NCI-H526 treated with DMSO at 0.1 percent for 48 hours (cell line): ENCODE data around the gene OSBPL10.
"Not testable (repeated sequence)": the region's sequence is repeated elsewhere in the genome, so short reads cannot be mapped to it uniquely, and the experiment has no call there.

Experiments
- DNase-seq: peaks from one replicate; lab custom pipeline; 2025; lab: John Stamatoyannopoulos, UW

Gene OSBPL10

DNA sequence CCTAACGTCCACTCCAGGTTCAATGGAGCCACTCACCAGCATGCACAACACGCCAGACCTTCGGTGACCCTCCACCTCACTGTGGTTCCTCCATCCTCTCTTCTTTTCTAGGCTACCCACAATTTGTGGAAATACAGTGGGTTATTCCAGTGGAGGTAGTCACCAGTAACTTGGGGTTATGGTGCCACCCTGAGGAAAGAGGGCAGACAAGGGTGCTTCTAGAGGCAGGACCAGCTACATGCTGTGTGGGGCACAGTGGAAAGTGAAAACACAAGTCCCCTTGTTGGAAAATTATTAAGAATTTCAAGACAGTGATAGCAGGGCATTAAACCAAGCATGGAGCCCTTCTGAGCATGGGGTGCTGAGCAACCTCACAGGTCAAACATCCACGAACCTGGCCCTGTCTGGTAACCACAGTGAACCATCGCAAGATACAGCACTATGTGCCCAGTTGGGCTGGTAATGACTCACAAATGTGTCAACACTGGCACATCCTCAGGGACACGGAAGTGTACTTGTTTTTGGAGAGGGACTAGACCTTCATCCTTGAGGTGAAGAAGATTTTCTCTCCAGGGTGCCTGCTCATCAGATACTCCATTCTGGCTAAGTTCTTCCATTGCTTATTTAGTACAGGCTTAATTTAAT is 281.6 kb downstream of the OSBPL10 start:
- DNase-seq = no peak

- no peak for DNase-seq
Measured at GRCh38 chr3:31696815-31697548, 284.1 kb downstream of the OSBPL10 start.

- DNase-seq = no peak
Measured at GRCh38 chr3:31696009-31696297, 285.1 kb downstream of the OSBPL10 start.

GRCh38 chr3:31695280-31696008 is 285.6 kb downstream of the OSBPL10 start:
- no peak for DNase-seq

- DNase-seq = no peak
Measured at GRCh38 chr3:31693346-31693745, 287.7 kb downstream of the OSBPL10 start.

DNA sequence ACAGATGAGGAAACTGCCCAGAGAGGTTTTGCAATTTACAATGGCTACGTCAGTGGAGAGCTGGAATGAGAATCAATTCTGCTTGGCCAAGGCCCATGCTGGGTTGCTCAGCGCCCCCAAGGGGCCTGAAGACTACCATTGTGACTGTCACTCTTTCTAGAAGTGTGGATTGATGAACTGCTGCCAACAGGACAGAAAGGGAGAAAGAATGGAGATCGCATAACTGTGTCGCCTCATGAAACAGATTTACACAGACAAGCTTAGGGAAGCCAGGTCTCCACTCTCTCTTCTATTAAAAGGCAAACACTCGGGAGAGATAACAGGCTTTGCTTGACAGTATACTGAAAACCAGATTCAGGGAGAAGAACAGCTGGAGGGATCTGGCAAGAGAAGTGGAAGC is 288.3 kb downstream of the OSBPL10 start:
- no peak for DNase-seq

GRCh38 chr3:31690771-31691170 is 290.3 kb downstream of the OSBPL10 start:
- no peak for DNase-seq

GRCh38 chr3:31689523-31689922 is 291.5 kb downstream of the OSBPL10 start:
- DNase-seq = not testable (repeated sequence)

DNA sequence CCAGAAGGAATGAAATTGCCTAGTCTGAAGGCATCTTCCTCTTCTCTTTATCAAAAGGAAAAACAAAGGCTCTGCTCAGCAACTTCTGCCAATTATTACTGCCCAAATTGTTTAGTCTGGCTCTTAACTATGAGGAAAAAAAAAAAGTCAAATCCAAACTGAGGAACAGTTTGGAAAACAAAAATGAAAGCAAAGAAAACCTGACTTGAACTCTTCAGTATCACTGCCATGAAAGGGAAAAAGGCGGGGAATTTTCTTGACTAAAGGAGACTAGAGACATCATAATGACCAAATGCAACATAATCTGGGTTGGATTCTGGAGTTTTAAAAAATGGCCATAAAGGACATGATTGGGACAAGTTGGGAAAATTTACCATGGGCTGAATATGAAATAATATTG is 292.1 kb downstream of the OSBPL10 start:
- DNase-seq = no peak

DNA sequence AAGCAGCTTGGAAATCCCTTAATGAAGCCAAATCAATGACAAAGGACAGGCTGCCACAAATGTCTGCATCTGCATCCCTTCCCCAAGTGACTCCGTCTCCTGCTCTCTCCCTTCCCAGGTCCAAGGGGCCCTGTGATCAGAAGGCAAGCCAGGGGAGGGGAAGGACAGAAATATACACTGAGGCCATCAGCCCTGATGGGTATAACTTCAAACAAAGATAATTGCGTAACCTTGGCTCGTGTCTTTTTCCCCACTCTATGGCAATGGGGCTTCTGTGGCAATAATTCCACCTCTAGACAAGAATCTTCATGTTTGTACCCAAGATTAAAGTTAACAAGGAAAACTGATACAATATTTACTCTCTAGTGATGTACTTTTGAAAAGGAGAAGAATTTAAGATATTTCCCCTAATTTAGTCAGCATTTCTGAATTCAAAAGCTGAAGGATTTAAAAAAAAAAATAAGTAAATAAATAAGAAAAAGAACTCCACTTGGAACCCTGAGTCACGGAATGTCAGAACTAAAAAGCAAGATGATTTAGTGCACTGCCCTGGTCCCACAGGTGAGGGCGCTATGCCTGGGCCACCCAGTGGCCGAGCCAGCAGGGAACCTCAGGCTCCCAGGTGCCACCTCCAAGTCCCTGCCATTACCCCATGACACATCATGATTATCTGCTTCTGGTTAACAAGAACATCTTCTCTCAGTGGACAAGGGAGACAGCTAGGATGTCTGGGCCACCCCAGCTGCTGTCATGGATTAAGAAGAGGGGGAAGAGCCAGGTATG is 293.9 kb downstream of the OSBPL10 start:
- DNase-seq = no peak

GRCh38 chr3:31680072-31680870 is 300.8 kb downstream of the OSBPL10 start:
- no peak for DNase-seq

DNA sequence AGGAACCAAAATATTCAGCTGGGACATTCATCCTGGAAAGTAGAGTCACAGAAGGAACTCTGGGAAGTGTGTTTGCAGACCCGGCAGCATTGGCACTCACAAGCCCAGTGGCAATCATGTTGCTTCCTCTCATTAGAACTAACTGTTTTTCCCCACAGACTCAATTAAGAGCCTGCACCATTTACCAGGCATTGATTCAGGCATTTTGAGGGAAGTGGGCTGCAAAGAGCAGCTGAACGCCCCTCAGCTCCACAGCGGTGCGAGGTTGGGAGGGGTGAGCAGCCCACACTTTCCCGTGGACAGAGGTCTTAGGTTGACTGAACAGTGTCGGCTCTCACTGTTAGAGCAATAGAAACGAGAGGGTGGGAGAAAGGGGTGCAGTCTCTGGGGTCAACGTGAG is 304.5 kb downstream of the OSBPL10 start:
- no peak for DNase-seq

- no peak for DNase-seq
Measured at GRCh38 chr3:31673950-31674349, 307.1 kb downstream of the OSBPL10 start.

GRCh38 chr3:31671976-31672375 is 309.1 kb downstream of the OSBPL10 start:
- no peak for DNase-seq

DNA sequence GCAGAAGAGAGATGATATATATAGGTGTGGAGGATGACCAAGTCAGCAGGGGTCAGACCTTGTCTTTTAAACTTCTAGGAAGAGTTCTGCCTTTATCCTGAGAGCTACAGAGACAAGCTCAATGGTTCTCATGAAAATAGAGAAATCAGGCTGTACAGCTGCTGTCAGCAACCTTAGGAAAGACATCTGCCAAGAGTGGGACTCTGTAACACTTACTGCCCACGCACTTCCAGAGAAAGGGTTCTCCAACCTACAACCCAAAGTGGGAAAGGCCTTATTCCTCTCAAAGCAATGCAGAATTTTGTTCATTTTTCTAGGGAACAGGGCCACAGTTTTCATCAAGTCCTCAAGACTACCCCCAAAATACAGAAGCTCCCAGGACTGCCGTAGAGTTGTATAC is 309.6 kb downstream of the OSBPL10 start:
- DNase-seq = no peak

DNA sequence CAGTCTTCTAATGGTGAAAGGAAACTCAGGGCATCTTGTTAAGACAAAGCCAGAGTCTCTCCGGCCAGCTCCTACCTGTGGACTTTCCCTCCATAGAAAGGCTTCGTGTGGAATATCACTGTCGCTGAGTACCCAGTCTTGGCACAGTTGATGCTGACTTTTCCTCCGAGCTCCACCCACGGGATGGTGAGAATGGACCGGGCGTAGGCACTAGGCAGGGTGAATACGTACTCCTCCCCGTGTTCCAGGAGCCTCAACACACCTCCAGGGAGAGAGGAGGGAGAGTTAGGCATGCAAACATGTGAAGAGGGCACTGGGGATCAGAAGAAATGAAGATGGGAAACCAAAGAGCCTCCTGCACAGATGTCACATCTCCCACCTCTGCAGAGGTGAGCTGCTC is 310.3 kb downstream of the OSBPL10 start:
- no peak for DNase-seq

GRCh38 chr3:31670136-31670535 is 310.9 kb downstream of the OSBPL10 start:
- DNase-seq = no peak

GRCh38 chr3:31668242-31668641 is 312.8 kb downstream of the OSBPL10 start:
- DNase-seq = no peak

DNA sequence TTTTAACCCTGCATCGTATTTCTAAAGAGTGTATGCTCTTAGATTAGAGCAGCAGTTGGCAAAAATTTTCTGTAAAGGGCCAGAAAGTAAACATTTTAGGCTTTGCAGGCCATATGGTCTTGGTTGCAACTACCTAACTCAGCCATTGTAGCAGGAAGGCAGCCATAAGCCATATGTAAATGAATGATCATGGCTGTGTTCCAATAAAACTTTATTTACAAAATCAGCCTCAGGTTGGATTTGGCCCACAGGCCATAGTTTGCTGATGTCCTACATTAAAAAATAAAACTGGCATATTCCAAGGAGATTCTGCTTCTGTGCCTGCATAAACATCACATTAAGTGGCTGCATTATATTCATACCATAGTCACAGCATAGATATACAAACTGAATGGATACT is 313.5 kb downstream of the OSBPL10 start:
- no peak for DNase-seq

DNA sequence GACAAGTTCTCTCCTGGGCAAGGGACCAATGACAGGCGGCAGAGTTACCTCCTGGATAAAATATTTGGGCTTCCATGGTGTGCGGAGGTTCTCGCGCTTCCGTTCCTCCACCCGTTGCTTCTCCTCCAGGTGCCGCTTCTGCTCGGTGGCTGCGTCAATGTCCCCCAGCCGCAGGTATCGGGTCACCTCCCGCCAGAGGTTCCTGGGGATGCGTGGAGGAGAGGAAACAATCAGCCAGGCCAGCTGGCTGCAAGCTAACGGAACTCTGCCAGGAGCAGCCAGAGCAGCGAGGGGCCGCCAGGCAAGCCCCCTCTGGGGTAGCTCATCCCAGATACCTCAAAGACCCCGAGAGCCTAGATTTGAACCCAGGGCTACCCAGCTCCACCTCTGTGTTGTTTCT is 317.0 kb downstream of the OSBPL10 start:
- no peak for DNase-seq

- DNase-seq = no peak
Measured at GRCh38 chr3:31661993-31662670, 318.9 kb downstream of the OSBPL10 start.
